Activated CD8-positive, alpha-beta T cell treated with anti-CD3 and anti-CD28 coated beads for 36 hours (primary cell): Measurements from ENCODE around the gene PPOX. TPM values are rescaled to one million over a fixed set of nuclear protein-coding genes. Genes with fewer than 3 reads are reported as not detected.

Source experiments
- ATAC-seq: fragments of 200-7000 bp; cut with Tn5 transposase; one replicate; pipeline ENCODE4 v1.10.0; 2021; ENCODE audit warnings: mild to moderate bottlenecking, moderate library complexity
- CTCF ChIA-PET: fragments of 350-600 bp; sonication (Branson Sonifier 250); formaldehyde crosslinking; loops from one replicate; lab custom pipeline; 2021; ENCODE audit warnings: antibody characterized with exemption; lab: Charles Lee
- POLR2A ChIA-PET: fragments of 350-600 bp; sonication (Branson Sonifier 250); formaldehyde crosslinking; loops from one replicate; lab custom pipeline; 2021; ENCODE audit warnings: antibody characterized with exemption; lab: Charles Lee
- DNase-seq: peaks from one replicate; pipeline ENCODE4 v3.0.0-alpha.2; 2020
- H3K27ac Mint-ChIP-seq: one replicate; pipeline ENCODE4 v1.8.0; 2021; ENCODE audit warnings: mild to moderate bottlenecking, mixed read lengths
- H3K27me3 Mint-ChIP-seq: one replicate; pipeline ENCODE4 v1.8.0; 2021; ENCODE audit warnings: mixed read lengths
- H3K36me3 Mint-ChIP-seq: one replicate; pipeline ENCODE4 v1.8.0; 2021; ENCODE audit warnings: low read depth, mixed read lengths
- H3K4me1 Mint-ChIP-seq: one replicate; pipeline ENCODE4 v1.8.0; 2021; ENCODE audit warnings: low read depth, mixed read lengths
- H3K4me3 Mint-ChIP-seq: one replicate; pipeline ENCODE4 v1.8.0; 2021; ENCODE audit warnings: mild to moderate bottlenecking, moderate library complexity, mixed read lengths
- H3K9me3 Mint-ChIP-seq: one replicate; pipeline ENCODE4 v1.8.0; 2021; ENCODE audit warnings: mixed read lengths
- CTCF ChIP-seq: fragments of 200-600 bp; IDR thresholded peaks from one replicate; pipeline ENCODE4 v1.8.0; 2022; ENCODE audit warnings: antibody characterized with exemption, mild to moderate bottlenecking
- intact Hi-C: fragments of 100-400 bp; cut with micrococcal nuclease; formaldehyde crosslinking; loops from one replicate; pipeline ENCODE4 v1.10.0; 2022
- total RNA-seq, 2 experiments: library from RNA; stranded (reverse); gene quantifications; one replicate each; pipeline ENCODE4 v1.2.3, GENCODE V29; 2021

The PPOX gene
- total RNA-seq, 2 experiments from 2014 or later, result 24.4 to 24.9 TPM

- Mint-ChIP-seq H3K27ac (peak overlapping the region; percentile 99), H3K4me1 (peaks cover 13% of the 10 kb centered on the region), H3K4me3 (peak overlapping the region; percentile 95), H3K36me3 (peaks cover 11% of the 10 kb centered on the region), H3K27me3 (no peaks in the 10 kb centered on the region), H3K9me3 (no peaks in the 10 kb centered on the region)
- no peak for TF ChIP-seq CTCF
- ChIA-PET CTCF (interaction anchor here (0.7 to 5.5 kb wide), 4 partner anchors 12 to 316 kb away, joined by 3 to 50 read pairs (median 3); partner anchors contain the start of genes PPOX and TOMM40L), POLR2A (interaction anchor here (0.6 to 4.1 kb wide), 18 partner anchors 12 to 180 kb away, joined by 3 to 34 read pairs (median 4); partner anchors contain the start of genes ARHGAP30, B4GALT3, DEDD and PPOX)
- intact Hi-C loops, result no loop called here
- no peak for DNase-seq
- peak; percentile 7 for ATAC-seq
Measured at GRCh38 chr1:161153176-161153575, 13.1 kb upstream of the PPOX start.

DNA sequence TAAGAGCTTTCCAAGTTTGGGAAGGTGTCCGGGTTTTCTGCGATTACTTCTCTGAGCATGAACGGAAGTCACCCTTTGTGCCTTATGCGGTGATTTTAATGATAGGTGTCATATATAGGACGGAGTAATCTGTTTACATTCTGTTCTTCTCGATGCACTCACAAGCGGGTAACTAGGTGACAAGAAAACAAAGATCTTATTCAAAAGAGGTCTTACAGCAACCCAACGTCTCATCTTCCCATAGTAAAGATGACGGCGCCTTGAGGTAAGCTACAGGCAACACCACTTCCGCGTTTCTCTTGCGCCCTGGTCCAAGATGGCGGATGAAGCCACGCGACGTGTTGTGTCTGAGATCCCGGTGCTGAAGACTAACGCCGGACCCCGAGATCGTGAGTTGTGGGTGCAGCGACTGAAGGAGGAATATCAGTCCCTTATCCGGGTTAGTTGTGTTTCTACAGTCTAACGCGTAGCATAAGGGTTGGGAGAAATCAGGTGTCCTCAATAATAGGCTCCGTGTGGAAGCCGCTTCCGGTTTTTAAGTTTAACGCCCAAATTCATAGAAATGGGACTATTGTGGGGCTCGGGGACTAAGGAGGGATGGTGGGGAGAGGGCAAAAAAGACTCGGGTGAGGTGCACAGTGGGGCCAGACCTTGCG, 12.4 kb upstream of the PPOX start, which contains the start of gene UFC1:
UFC1 (plus strand) TSS at position 297 of the 656 bp plus-strand sequence; CDS start at position 317, 20 bp downstream.
- intact Hi-C loops, result no loop called here
- H3K9me3 Mint-ChIP-seq, result no peaks in the 10 kb centered on the region
- peaks cover 19% of the 10 kb centered on the region for H3K4me1 Mint-ChIP-seq
- DNase-seq (peak; percentile 90), ATAC-seq (peak; percentile 95)
- CTCF ChIA-PET, result interaction anchor here (0.7 to 5.5 kb wide), 6 partner anchors 11 to 317 kb away, joined by 3 to 50 read pairs (median 4); partner anchors contain the start of genes PPOX and TOMM40L
- POLR2A ChIA-PET, result interaction anchor here (0.6 to 4.1 kb wide), 18 partner anchors 11 to 181 kb away, joined by 3 to 34 read pairs (median 4); partner anchors contain the start of genes ARHGAP30, B4GALT3, DEDD and PPOX
- peaks cover 12% of the 10 kb centered on the region for H3K36me3 Mint-ChIP-seq
- H3K27me3 Mint-ChIP-seq, result no peaks in the 10 kb centered on the region
- peak within 1 kb of the TSS; percentile 95 for H3K4me3 Mint-ChIP-seq
- no peak for TF ChIP-seq CTCF
- H3K27ac Mint-ChIP-seq, result peak within 1 kb of the TSS; percentile 99

GRCh38 chr1:161157867-161158266, 8.4 kb upstream of the PPOX start:
- ATAC-seq, result no peak
- H3K27ac Mint-ChIP-seq, result peak overlapping the region; percentile 9
- POLR2A ChIA-PET, result interaction anchor here (0.6 to 2.4 kb wide), 6 partner anchors 9 to 98 kb away, joined by 3 to 15 read pairs (median 3); partner anchors contain the start of gene PPOX
- no peak for DNase-seq
- no peak overlapping the region for H3K4me3 Mint-ChIP-seq
- peaks cover 23% of the 10 kb centered on the region for H3K36me3 Mint-ChIP-seq
- no peaks in the 10 kb centered on the region for H3K9me3 Mint-ChIP-seq
- H3K27me3 Mint-ChIP-seq, result no peaks in the 10 kb centered on the region
- intact Hi-C loops, result no loop called here
- no peak for TF ChIP-seq CTCF
- CTCF ChIA-PET, result interaction anchor here (0.9 to 1.7 kb wide), 10 partner anchors 8 to 86 kb away, joined by 3 to 7 read pairs (median 4); partner anchors contain the start of genes NIT1, PFDN2, PPOX and TOMM40L
- peaks cover 52% of the 10 kb centered on the region for H3K4me1 Mint-ChIP-seq

- peaks cover 23% of the 10 kb centered on the region for H3K36me3 Mint-ChIP-seq
- intact Hi-C loops, result no loop called here
- ATAC-seq (no peak), DNase-seq (no peak)
- peaks cover 56% of the 10 kb centered on the region for H3K4me1 Mint-ChIP-seq
- CTCF ChIA-PET, result interaction anchor here (0.9 to 1.7 kb wide), 10 partner anchors 8 to 87 kb away, joined by 3 to 7 read pairs (median 4); partner anchors contain the start of genes NIT1, PFDN2, PPOX and TOMM40L
- no peaks in the 10 kb centered on the region for H3K9me3 Mint-ChIP-seq
- no peaks in the 10 kb centered on the region for H3K27me3 Mint-ChIP-seq
- H3K4me3 Mint-ChIP-seq, result peak overlapping the region; percentile 80
- POLR2A ChIA-PET, result interaction anchor here (0.6 to 2.4 kb wide), 4 partner anchors 8 to 40 kb away, joined by 3 to 15 read pairs (median 6); partner anchors contain the start of gene PPOX
- peak overlapping the region; percentile 84 for H3K27ac Mint-ChIP-seq
- no peak for TF ChIP-seq CTCF
Measured at GRCh38 chr1:161158316-161159010, 7.8 kb upstream of the PPOX start.
